ENCODE data around the gene MINDY2. TPM values are rescaled to one million over a fixed set of nuclear protein-coding genes. Genes with fewer than 3 reads are reported as not detected.
"Not testable (repeated sequence)": the region's sequence is repeated elsewhere in the genome, so short reads cannot be mapped to it uniquely, and the experiment has no call there.

MINDY2 gene
- total and polyA plus RNA-seq, 8 donors, result 15.6 to 23.5 (median 16.8) TPM

DNA sequence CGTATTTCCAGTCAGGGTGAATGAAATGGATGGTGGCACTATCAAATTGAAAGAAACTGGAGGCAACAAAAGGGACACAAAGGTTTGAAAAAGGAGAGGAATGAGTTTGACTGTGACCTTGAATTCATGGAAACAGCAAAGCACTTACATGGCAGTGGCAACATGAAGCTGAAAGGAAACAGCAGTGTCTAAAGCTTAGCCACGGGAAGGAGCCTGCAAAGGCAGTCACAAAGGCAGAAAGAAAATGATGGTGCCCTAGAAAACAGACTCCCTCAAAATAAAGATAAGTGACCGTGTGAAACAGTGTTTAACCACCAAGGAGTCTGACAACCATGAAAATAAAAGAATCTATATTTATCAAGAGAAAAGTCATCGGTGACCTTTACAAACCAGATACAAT lies 111.1 kb downstream of the MINDY2 start:
- intact Hi-C loops (cut with DNase I), result no loop called here
- no peak overlapping the region for H3K4me3 ChIP-seq
- H3K9me3 ChIP-seq, result no peaks in the 10 kb centered on the region
- H3K27ac ChIP-seq, result no peak overlapping the region
- DNase-seq (no peak), ATAC-seq (no peak)
- TF ChIP-seq, protein P1, sequence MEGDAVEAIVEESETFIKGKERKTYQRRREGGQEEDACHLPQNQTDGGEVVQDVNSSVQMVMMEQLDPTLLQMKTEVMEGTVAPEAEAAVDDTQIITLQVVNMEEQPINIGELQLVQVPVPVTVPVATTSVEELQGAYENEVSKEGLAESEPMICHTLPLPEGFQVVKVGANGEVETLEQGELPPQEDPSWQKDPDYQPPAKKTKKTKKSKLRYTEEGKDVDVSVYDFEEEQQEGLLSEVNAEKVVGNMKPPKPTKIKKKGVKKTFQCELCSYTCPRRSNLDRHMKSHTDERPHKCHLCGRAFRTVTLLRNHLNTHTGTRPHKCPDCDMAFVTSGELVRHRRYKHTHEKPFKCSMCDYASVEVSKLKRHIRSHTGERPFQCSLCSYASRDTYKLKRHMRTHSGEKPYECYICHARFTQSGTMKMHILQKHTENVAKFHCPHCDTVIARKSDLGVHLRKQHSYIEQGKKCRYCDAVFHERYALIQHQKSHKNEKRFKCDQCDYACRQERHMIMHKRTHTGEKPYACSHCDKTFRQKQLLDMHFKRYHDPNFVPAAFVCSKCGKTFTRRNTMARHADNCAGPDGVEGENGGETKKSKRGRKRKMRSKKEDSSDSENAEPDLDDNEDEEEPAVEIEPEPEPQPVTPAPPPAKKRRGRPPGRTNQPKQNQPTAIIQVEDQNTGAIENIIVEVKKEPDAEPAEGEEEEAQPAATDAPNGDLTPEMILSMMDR (IDR thresholded peaks at IDR 0.05), result no peak
- H3K27me3 ChIP-seq, result no peaks in the 10 kb centered on the region
- no peaks in the 10 kb centered on the region for H3K4me1 ChIP-seq
- peaks cover 0 to 98% of the 10 kb centered on the region in 2 donors for H3K36me3 ChIP-seq

DNA sequence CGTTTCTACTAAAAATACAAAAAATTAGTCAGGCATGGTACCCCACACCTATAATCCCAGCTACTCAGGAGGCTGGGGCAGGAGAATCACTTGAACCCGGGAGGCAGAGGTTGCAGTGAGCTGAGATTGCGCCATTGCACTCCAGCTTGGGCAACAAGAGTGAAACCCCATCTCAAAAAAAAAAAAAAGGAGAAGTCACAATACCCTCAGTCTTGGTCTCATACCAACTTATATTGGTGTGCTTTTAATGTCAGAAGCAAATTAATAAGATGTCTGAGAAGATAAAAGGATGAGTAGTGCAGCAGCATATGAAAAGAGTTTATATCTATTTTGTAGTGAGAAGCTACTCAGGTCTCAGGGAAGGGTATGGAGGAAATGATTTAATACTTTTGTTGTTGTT lies 112.8 kb downstream of the MINDY2 start:
- ATAC-seq; H3K4me1 ChIP-seq; H3K27ac ChIP-seq; intact Hi-C loops (cut with DNase I); H3K27me3 ChIP-seq; H3K4me3 ChIP-seq; DNase-seq; H3K9me3 ChIP-seq: not testable (repeated sequence)
- peaks cover 0 to 98% of the 10 kb centered on the region in 2 donors for H3K36me3 ChIP-seq

DNA sequence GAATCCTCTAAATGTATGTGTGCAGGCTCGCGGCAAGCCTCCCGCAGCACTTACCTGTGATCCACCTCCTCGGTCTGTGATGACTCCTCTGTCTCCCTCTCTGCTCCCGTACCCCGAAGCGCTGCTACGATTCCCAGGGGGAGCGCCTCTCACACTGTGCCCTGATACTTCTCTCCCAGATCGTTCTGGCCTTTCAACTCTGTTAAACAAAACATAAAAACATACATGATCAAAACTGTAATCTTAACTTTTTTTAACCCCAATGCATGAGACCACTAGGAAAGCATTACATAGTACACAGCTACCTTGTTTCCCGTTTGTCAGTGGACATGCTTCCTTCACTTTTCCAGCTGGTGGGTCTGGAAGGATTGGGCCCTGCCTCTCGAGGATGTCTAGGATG lies 115.8 kb downstream of the MINDY2 start:
- Histone ChIP-seq H3K9me3 (no peaks in the 10 kb centered on the region), H3K36me3 (peaks cover 0 to 98% of the 10 kb centered on the region in 2 donors), H3K27me3 (no peaks in the 10 kb centered on the region), H3K4me3 (no peak overlapping the region), H3K4me1 (no peaks in the 10 kb centered on the region), H3K27ac (no peak overlapping the region)
- intact Hi-C loops (cut with DNase I), result no loop called here
- ATAC-seq (no peak), DNase-seq (no peak)
- TF ChIP-seq, protein P1 (IDR thresholded peaks at IDR 0.05), result no peak

DNA sequence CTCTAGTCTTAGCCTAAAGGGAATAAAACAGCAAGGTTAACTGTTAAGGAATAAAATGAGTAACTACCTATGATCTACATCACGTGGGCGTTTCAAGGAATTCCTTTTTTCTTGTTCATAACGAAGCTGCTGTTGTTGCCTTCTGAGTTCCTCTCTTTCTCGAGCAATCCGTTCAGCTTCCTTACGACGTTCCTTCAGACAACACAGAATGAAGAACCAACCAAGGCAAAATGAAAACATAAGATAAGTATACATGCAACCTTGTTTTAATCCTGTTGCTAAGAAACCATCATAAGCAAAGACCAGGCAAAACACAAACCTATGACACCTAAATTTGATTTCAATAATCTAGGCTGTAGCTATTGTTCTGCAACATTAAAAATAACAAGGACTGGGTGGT lies 118.3 kb downstream of the MINDY2 start:
- TF ChIP-seq, protein P1 (IDR thresholded peaks at IDR 0.05), result no peak
- Histone ChIP-seq H3K4me3 (no peak overlapping the region), H3K27ac (no peak overlapping the region), H3K4me1 (no peaks in the 10 kb centered on the region), H3K36me3 (peaks cover 0 to 98% of the 10 kb centered on the region in 2 donors), H3K27me3 (no peaks in the 10 kb centered on the region), H3K9me3 (no peaks in the 10 kb centered on the region)
- intact Hi-C loops (cut with DNase I), result no loop called here
- DNase-seq (no peak), ATAC-seq (no peak)

DNA sequence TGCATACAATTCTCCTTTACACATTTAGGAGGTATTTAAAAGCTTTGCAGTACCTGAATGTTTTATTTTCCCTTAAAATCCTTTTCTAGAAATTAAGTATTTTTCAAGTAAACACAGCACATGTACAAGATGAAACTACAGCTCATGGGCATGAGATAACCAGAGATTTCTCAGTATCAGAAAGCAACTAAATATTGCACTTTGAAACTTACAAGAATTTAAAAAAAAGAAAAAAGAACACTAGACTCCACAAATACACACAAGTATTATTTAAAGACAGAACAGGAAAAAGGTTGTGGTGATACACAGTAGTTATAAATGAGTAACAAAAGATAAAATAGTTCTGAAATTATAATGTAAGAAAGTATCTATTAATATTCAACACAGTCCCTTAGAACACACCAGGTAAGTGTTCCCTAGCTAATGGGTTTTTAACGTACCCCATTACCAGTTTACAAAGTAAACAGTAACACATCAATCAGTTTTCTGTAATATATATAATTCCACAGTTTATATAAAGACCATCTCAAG lies 127.1 kb downstream of the MINDY2 start:
- Histone ChIP-seq H3K4me1 (no peaks in the 10 kb centered on the region), H3K36me3 (peaks cover 0 to 82% of the 10 kb centered on the region in 2 donors), H3K27ac (no peak overlapping the region), H3K4me3 (no peak overlapping the region), H3K9me3 (no peaks in the 10 kb centered on the region), H3K27me3 (no peaks in the 10 kb centered on the region)
- intact Hi-C loops (cut with DNase I), result no loop called here
- TF ChIP-seq, protein P1 (IDR thresholded peaks at IDR 0.05), result no peak
- DNase-seq, result no peak
- ATAC-seq, result no peak

DNA sequence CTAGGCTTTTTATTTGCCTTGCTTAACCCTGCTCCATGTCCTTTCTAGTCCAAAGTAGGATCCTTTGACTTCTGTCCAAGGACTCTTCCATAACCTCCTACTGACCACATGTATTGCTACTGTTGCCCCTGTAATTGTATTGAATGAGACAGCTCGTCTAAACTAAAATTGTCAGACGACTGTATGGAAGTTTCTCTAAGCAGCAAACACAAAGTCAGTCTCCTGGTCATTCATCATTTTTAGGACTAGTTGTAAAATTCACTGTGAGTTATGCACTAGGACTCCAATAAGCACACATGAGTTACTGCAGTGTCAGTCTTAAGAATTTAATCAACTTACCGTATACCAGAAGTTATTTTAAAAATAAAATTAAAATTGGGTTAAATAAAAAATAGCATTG lies 129.5 kb downstream of the MINDY2 start:
- Histone ChIP-seq H3K4me3 (no peak overlapping the region), H3K4me1 (no peaks in the 10 kb centered on the region), H3K27me3 (no peaks in the 10 kb centered on the region), H3K9me3 (no peaks in the 10 kb centered on the region), H3K27ac (no peak overlapping the region), H3K36me3 (peaks cover 0 to 79% of the 10 kb centered on the region in 2 donors)
- TF ChIP-seq, protein P1 (IDR thresholded peaks at IDR 0.05), result no peak
- intact Hi-C loops (cut with DNase I), result no loop called here
- no peak for ATAC-seq
- DNase-seq, result no peak

Measured in left lung (tissue), 10 donors.